SIG-M5 treated with dmso at 0.1 percent for 504 hours (cell line): ENCODE results near the gene SHBG.
"Not testable (repeated sequence)": the region's sequence is repeated elsewhere in the genome, so short reads cannot be mapped to it uniquely, and the experiment has no call there.

Experiments used
- DNase-seq: peaks from one replicate; lab custom pipeline; 2025; ENCODE audit not compliant: unreplicated experiment; lab: John Stamatoyannopoulos, UW

The SHBG gene, protein sequence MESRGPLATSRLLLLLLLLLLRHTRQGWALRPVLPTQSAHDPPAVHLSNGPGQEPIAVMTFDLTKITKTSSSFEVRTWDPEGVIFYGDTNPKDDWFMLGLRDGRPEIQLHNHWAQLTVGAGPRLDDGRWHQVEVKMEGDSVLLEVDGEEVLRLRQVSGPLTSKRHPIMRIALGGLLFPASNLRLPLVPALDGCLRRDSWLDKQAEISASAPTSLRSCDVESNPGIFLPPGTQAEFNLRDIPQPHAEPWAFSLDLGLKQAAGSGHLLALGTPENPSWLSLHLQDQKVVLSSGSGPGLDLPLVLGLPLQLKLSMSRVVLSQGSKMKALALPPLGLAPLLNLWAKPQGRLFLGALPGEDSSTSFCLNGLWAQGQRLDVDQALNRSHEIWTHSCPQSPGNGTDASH

DNA sequence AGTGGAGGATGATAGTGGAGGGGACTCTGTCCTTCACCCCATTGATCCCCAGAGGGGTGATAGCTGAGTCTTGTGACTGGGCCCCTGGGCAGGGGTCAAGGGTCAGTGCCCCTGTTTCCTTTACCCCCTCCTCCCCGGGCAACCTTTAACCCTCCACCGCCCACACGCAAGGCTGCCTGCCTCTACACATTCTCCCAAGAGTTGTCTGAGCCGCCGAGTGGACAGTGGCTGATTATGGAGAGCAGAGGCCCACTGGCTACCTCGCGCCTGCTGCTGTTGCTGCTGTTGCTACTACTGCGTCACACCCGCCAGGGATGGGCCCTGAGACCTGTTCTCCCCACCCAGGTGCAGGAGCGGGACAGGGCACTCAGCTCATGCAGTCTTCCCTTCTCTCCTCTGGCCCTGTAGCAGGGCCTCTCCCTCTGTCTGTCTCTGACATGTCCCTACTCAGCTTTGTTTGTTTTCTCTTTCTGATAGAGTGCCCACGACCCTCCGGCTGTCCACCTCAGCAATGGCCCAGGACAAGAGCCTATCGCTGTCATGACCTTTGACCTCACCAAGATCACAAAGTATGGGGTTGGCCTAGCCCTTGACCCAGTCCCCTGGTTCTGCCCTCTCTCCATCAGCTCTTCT is at the start of gene SHBG:
Gene SHBG, plus strand, starts transcription at position 197 of the 633 bp plus-strand sequence. Its CDS starts 38 bp downstream, at position 235.
- DNase-seq: no peak

DNA sequence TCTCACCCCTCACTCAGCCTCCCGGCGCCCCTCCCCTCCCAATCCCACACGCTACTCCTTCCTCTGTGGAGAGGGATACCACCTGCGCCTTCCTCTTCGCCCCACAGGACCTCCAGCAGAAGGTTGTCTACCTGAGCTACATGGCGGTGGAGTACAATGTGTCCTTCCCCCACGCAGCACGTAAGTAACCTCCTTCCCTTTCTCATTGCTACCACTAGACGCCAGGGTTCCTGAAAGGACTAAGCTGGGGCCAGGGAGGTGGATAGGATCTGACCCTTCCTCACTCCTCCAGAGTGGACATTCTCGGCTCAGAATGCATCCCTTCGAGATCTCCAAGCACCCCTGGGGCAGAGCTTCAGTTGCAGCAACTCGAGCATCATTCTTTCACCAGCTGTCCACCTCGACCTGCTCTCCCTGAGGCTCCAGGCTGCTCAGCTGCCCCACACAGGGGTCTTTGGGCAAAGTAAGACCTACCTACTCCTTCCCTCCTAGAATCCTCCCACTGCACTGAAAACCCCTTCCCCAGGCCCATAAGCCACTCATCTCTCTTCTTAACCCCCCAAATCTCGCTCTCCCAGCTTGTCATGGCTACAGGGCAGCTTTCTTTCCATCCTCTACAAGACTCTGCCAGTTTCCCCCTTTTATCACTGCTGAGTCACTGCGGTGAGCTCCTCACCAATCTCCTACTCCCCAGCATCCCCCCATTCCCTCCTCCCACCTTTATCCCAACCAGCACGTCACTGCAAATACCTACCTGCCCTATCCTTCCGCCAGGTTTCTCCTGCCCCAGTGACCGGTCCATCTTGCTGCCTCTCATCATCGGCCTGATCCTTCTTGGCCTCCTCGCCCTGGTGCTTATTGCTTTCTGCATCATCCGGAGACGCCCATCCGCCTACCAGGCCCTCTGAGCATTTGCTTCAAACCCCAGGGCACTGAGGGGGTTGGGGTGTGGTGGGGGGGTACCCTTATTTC is 49.0 kb upstream of the SHBG start:
- DNase-seq: no peak

DNA sequence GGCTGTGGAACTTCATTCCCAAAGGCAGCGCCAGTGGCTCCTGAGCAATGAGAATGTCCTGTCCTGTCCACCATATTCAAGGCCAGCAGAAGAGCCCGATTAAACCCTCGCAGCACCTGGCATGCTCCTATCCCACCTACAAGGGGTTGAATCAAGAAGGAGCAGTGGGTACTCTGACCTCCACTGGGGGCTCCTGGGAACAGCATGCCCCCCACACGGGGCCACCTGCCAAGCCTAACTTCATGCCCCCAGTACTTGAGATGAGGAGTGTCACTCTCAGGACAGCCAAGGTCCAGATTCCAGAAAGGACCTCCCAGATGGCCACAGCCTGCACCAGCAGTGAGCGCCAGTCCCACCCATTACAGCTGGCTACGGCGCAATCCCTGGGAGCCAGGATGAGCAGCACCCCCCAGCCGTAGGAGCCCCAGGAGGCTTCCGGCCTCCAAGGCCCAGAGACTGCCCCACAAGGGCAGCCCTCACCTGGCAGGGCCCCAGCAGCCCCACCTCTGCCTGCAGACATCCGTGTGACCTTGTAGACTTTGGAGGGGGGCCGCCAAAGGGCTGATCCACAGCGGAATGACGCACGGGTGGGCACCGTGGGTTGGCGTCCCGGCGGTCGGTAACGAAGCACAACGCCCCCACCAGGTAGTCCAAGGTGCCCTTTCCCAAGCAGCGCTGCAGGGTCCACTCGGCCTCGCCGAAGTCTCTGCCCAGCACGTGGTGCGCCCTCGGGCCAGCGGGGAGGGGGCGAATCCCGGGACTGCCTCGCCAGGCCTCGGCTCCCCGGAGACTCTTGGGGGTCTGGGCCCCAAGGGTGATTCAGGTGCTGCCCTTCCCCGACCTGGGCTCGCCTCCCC is 47.3 kb upstream of the SHBG start:
- no peak for DNase-seq

DNA sequence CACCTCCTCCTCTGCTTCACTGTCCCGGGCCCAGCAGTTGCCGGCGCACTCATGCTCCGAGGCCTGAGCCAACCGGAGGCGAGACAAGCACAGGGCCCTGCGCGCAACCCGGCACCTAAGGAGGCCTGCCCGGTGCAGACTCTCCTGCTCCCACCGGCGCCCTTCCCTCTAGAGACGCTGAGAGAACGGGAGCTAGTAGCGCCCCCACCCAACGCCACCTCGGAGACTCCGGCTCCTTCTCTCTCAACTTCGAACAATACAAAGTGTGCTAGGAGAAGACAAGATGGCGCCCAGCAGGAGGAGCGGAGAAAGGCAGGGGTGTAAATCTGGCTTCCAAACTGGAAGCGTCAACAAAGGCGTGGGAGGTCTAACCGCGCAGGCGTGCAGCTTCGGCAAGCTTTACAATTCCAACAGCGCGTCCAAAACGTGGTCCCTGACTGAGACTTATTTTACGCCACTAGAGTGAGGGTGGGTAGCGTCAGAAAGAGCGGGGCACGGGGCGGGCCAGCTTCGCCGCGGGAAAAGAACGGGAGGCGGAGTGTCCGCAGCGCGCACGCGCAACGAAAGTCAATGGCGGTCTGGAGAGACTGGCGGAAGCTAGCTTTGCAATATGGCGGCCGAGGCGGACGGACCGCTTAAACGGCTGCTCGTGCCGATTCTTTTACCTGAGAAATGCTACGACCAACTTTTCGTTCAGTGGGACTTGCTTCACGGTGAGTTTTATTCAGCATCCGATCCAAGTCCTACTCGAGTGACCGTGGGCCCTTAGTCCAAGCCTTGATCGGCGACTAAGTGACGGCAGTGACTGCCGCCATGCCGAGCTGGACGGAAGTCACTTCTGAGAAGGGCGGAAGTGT is 46.5 kb upstream of the SHBG start, which contains the start of gene MPDU1:
Gene MPDU1, plus strand, starts transcription at position 600 of the 857 bp plus-strand sequence. Its CDS starts 11 bp downstream, at position 611.
- DNase-seq: peak; percentile 92

DNA sequence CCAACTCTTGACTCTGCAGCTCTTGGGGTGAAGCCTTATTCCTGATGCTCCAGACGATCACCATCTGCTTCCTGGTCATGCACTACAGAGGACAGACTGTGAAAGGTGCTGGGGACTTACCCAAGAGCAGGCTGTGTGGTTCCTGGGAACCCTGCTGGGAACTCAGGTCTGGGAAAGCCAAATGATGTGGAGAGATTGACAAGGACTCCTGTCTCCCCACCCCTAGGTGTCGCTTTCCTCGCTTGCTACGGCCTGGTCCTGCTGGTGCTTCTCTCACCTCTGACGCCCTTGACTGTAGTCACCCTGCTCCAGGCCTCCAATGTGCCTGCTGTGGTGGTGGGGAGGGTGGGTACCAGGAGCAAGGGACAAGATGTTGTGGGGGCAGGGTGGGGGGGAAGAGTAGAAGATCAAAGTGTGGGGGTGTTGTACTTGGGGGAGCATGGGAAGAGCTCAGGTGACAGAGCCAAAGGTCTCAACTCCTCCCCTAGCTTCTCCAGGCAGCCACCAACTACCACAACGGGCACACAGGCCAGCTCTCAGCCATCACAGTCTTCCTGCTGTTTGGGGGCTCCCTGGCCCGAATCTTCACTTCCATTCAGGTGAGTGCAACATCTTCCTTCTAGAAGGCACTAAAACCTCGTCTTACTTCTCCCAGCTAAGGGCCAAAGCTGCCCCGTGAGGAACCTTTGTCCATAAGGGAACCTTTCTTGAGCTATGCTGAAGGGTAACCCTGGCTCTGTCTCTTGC is 43.1 kb upstream of the SHBG start:
- DNase-seq: no peak

DNA sequence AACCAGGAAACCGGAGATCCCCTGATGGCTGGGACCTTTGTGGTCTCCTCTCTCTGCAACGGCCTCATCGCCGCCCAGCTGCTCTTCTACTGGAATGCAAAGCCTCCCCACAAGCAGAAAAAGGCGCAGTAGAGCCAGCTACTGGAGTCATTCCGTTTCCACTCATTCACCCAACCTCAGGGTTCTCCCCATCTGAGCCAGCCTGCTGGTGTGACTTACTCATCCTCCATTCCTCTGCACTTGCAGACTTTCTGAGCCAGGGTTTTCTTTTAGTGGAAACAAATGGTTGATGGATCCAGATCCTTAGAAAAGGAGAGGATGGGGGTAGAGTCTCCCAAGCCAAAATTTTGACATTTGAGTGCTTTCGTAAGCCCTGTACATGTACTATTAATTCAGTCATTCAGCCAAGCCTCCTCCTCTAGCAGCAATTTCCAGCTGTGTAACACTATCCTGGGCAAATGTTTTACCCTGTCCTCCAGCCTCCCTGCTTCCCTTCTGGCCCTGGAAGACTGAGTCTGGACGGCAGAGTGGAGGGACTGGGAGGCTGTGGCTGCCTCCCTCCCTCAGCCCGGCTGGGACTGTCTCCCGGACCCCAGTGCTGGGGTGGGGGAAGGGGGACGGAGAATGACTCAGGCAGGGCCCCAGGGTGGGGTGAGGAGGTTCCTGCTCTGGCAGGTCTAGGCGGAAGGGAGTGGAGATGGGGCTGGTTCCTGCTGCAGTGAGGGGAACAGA is 42.3 kb upstream of the SHBG start:
- DNase-seq: peak; percentile 78

DNA sequence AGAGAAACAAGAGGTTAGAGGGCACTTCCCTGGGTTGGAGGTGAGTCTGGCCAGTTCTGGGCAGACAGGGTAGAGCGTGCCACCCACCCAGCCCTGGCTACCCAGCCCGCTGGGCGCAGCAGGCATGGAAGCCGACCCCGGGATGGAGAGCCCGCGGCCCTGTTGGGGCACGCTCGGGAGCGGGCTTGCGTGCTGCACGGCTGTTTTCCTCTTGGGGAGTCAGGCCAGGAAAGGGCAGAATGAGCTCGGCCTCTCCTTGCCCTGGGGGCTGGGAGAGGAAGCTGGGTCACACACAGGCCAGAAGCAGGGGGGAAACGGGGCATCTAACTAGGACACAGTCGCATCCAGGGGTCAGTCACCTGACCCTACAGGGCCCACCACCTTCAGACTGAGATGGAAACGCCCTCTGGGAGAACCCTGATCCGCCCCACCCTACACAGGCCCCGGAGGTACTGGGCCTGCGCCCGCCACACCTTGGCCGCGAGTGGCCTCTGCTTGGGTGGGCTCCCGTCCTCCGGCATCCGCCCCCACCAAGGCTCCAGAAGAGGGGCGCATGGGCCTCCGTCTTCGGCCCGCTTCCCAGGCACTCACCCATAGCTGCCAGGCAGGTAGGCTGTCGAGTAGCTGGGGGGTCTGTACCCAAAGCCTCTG is 41.3 kb upstream of the SHBG start:
- no peak for DNase-seq

DNA sequence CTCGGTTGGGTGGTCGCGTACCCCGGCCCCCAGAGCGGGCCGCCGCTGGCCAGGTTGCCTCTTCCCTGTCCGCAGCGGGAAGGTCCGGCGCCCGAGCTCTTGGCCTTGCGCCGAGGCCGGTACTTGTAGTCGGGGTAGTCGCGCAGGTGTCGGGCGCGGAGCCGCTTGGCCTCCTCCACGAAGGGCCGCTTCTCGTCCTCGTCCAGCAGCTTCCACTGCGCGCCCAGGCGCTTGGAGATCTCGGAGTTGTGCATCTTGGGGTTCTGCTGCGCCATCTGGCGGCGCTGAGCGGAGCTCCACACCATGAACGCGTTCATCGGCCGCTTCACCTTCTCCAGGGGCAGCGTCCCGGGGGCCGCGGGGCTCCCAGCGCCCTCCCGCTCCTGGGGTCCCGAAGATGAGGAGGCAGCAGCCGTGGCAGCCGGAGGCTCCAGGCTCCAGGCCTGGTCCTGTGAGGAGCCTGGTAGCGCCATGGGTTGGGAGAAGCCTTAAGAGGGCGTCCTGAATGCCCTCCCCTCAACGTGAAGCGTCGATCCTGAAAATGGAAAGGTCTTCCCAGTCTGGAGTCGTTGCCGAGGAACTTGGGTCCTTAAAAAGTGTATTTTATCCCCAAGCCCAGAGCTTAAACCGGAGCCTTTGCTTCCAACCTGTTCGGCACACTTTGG is 40.6 kb upstream of the SHBG start:
- peak; percentile 20 for DNase-seq

DNA sequence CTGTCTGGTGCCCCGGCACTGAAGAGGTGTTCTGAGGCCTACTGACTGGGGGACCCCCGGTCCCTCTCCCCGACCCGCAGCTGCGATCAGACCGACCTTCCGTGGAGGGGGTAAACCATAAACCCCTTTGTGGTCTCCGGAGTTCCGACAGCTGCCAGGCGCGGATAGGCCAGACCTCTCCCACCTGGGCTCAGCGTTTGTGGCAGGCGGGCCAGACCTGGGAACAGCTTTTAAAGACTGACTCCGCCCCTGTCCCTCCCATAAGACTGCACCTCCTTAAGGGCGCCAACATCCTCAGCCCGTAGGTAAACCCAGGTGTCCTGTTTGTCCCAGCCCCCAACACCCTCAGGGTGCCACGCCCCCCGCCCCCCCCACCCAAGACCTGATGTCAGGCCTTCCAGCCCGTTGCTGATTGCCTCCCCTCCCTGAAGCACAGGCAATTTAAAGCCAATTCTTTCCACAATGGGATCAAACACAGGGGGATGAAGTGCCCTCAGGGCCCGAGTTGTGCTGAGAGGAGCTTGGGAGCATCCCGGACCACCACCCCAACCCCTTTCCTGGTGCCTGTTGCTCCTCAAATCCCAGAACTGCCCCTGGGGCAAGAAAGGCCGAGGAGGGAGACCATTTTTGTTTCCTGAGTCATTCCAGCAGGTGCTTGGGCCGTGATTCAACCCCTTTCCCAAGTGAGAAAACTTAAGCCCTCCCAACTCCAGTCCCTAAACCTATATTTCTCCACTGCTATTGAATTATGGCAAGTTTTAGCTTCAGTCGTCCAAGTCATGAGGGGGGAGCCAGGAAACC is 39.8 kb upstream of the SHBG start, which contains the start of gene SOX15:
Gene SOX15, minus strand, starts transcription at position 204 of the 801 bp plus-strand sequence. CDS start 418 bp downstream, outside the sequence.
- no peak for DNase-seq

DNA sequence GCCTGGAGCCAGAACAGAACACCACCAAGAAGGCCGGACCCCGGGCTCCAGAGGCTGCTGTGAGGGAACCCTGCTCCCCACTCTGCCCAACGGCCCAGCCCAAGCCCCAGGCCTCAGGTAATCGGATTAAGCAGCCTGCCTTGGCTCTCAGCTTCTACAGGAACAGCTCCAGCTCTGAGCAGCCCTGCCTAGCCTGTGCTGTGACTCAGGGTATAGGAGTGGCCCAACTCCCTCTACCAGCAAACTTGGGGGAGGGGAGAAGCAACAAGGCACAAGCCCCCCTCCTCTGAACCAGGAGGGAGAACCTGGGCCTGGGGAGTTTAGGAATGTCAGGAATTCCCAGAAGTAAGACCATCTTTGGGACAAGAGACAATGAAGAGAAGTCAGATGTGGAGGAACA is 39.2 kb upstream of the SHBG start:
- no peak for DNase-seq

DNA sequence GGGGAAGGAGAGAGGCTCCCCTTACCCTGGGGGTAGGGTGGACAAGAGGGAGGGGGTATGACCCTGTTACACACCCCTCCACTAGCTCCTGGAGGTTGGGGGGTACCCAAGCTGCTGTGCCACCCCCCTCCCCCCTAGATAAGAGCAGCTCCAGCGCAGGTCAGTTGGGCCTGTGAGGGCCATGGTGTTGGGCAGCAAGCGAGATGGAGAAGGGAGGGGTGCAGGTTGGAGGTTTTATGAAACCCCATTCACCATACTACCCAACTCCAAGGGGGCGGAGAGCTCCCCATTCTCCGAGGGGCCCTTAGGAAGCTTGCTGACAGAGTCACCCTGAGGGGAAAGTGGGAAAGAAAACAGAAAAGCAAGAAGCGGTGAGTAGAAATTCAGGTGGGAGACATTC is 38.3 kb upstream of the SHBG start:
- no peak for DNase-seq

DNA sequence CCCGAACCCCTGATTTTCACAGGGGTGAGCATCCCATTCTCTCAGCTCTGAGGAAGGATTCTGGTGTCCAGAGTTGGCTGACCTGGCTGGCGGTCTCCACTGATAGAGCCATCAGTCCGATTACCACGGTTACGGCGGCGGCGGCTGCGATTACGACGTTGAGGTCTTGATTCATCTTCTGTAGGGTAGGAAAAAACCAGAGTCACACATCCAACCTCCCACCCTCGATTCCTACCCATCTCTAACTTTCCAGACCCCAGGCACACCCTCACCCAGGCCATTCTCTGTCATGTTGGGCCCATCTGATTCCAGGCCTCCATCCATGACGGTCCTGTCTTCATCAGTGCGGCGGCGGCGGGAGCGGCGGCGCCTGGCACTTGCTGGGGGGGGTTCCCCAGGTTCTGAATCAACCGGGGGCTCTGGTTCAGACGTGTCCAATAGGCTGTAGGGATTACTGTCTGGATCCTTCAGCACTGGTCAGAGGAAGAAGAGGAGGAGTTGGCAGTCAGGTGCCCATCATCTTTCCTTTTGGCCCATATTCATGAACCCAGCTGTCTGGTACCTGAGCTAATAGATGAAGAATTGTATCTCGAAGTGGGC is 37.4 kb upstream of the SHBG start:
- DNase-seq: no peak

DNA sequence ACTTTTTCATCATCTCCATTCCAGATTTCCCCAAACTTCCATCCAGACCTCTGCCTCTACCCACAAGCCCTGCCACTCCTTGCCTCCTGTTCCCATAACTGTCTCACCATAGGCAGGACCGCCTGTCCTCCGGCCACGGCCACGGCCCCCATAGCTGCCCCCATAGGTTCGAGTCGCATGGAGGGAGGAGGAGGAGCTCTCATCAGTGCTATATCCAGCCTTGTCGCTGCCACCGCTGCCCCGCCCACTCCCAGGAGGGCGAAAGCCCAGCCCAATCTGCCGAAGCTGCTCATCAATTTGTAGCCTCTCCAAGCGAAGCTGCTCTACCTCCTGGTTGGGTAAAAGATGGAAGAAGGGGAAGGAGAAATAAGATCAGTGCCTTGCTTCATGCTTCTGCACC is 36.6 kb upstream of the SHBG start:
- DNase-seq: no peak

DNA sequence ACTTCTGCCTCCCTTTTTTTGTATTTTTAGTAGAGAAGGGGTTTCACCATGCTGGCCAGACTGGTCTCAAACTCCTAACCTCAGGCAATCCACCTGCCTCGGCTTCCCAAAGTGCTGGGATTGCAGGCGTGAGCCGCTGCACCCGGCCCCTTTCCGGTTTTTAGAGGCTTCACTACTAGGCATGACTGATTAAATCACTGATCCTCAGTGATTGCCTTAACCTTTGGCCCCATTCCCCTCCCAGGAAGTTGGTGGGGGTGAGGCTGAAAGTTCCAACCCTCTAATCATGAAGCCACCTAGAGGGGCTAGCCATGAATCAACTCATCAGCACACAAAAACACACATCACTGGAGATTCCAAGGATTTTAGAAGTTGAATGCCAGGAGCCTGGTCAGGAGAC is 32.4 kb upstream of the SHBG start:
- not testable (repeated sequence) for DNase-seq

DNA sequence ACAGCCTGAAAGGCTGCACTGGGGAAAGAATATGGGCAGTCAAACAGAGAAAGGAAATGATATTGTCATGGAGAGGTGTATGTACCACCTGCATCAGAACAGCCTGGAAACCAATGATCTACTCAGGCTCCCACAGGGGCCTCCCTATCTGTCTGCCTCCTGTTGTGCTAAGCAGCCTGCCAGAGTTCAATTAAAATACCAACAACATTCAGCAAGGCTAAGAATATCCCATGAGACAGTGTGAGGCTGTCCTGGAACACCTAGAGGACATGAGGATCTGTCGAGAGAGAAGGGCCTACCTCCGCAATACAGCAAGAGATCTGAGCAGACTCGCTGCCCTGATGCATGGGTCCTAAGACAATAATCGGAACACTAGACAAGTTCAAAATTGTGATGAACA is 23.7 kb upstream of the SHBG start:
- no peak for DNase-seq

DNA sequence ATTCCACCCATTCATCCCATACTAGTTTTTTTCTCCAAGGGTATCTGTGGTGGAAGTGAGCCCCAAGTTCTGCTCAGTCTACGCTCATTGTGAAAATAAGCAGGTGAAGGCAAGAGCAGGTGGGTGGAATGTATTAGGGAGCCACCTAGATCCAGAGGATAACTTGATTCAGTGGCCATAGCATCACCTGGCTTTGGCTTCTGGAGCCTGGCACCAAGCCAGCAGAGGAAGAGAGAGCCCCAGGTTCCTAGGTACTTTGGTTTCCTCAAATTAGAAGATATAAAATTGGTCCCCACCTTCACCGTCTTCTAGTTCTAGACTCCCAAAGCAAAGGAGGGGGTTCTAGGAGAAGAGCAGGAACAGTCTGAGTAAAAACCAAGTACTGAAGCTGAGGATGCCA is 19.3 kb upstream of the SHBG start:
- DNase-seq: no peak
